T-helper 17 cell (primary cell): Measurements from ENCODE around the gene OSGIN1. TPM values are rescaled to one million over a fixed set of nuclear protein-coding genes. Genes with fewer than 3 reads are reported as not detected.

Experiments used
- ATAC-seq: fragments of 150-1000 bp; cut with Tn5 transposase; 2 replicates; pipeline ENCODE4 v1.10.0; 2021; ENCODE audit warnings: mild to moderate bottlenecking, moderate library complexity
- DNase-seq, 3 donors: peaks; one replicate each; pipeline versions ENCODE4 v3.0.0 to v3.0.0-alpha.2; 2020 to 2021
- H3K9me3 ChIP-seq: one replicate; pipeline ENCODE4 v1.7.0; 2013; ENCODE audit warnings: low read length, mild to moderate bottlenecking; ENCODE audit not compliant: control insufficient read depth, poor library complexity, severe bottlenecking
- H3K27ac Mint-ChIP-seq: one replicate; pipeline ENCODE4 v1.8.0; 2022; ENCODE audit warnings: mild to moderate bottlenecking, moderate library complexity, mixed read lengths
- H3K27me3 Mint-ChIP-seq: one replicate; pipeline ENCODE4 v1.8.0; 2022; ENCODE audit warnings: mixed read lengths
- H3K36me3 Mint-ChIP-seq: one replicate; pipeline ENCODE4 v1.8.0; 2022; ENCODE audit warnings: low read depth, mixed read lengths
- H3K4me1 Mint-ChIP-seq: one replicate; pipeline ENCODE4 v1.8.0; 2022; ENCODE audit warnings: mild to moderate bottlenecking, mixed read lengths
- H3K4me3 Mint-ChIP-seq: one replicate; pipeline ENCODE4 v1.8.0; 2022; ENCODE audit warnings: mild to moderate bottlenecking, moderate library complexity, mixed read lengths
- total RNA-seq, 4 donors: library from RNA in 2 of 4; stranded (reverse) in 2 of 4; gene quantifications; one replicate each; pipeline ENCODE4 v1.2.3 and lab custom pipeline; 2022 to 2026

The OSGIN1 gene
- total RNA-seq, 2 donors from 2014 or later: 1.1 to 1.4 TPM

- H3K9me3 ChIP-seq: no peaks in the 10 kb centered on the region
- DNase-seq (no peak), ATAC-seq (no peak)
- H3K27me3 Mint-ChIP-seq: no peaks in the 10 kb centered on the region
- H3K4me1 Mint-ChIP-seq: no peaks in the 10 kb centered on the region
- peaks cover 2% of the 10 kb centered on the region for H3K36me3 Mint-ChIP-seq
- H3K27ac Mint-ChIP-seq: no peak overlapping the region
- no peak overlapping the region for H3K4me3 Mint-ChIP-seq
Observed at GRCh38 chr16:83961591-83961990, 8.6 kb downstream of the OSGIN1 start.

GRCh38 chr16:83963277-83964119 is 10.5 kb downstream of the OSGIN1 start:
- Mint-ChIP-seq H3K4me1 (peaks cover 2% of the 10 kb centered on the region), H3K27ac (no peak overlapping the region), H3K27me3 (no peaks in the 10 kb centered on the region), H3K36me3 (peaks cover 4% of the 10 kb centered on the region), H3K4me3 (no peak overlapping the region)
- DNase-seq (no peak), ATAC-seq (no peak)
- no peaks in the 10 kb centered on the region for H3K9me3 ChIP-seq

GRCh38 chr16:83964684-83965443 is 11.8 kb downstream of the OSGIN1 start:
- DNase-seq (no peak), ATAC-seq (no peak)
- no peaks in the 10 kb centered on the region for H3K9me3 ChIP-seq
- H3K4me3 Mint-ChIP-seq: no peak overlapping the region
- H3K27me3 Mint-ChIP-seq: peaks cover 4% of the 10 kb centered on the region
- H3K4me1 Mint-ChIP-seq: peaks cover 2% of the 10 kb centered on the region
- peaks cover 6% of the 10 kb centered on the region for H3K36me3 Mint-ChIP-seq
- H3K27ac Mint-ChIP-seq: no peak overlapping the region

GRCh38 chr16:83965444-83966152 is 12.6 kb downstream of the OSGIN1 start:
- H3K9me3 ChIP-seq: no peaks in the 10 kb centered on the region
- Mint-ChIP-seq H3K27me3 (peaks cover 8% of the 10 kb centered on the region), H3K27ac (no peak overlapping the region), H3K4me1 (peaks cover 2% of the 10 kb centered on the region), H3K36me3 (peaks cover 6% of the 10 kb centered on the region), H3K4me3 (no peak overlapping the region)
- DNase-seq: no peak
- no peak for ATAC-seq

- no peaks in the 10 kb centered on the region for H3K9me3 ChIP-seq
- H3K4me3 Mint-ChIP-seq: no peak overlapping the region
- H3K27me3 Mint-ChIP-seq: peaks cover 8% of the 10 kb centered on the region
- peaks cover 6% of the 10 kb centered on the region for H3K36me3 Mint-ChIP-seq
- ATAC-seq (no peak), DNase-seq (no peak)
- H3K4me1 Mint-ChIP-seq: peaks cover 2% of the 10 kb centered on the region
- no peak overlapping the region for H3K27ac Mint-ChIP-seq
Observed at GRCh38 chr16:83966153-83966696, 13.2 kb downstream of the OSGIN1 start.

GRCh38 chr16:83967091-83967490 is 14.1 kb downstream of the OSGIN1 start:
- H3K36me3 Mint-ChIP-seq: peaks cover 6% of the 10 kb centered on the region
- H3K9me3 ChIP-seq: no peaks in the 10 kb centered on the region
- H3K27ac Mint-ChIP-seq: no peak overlapping the region
- no peak for DNase-seq
- H3K4me3 Mint-ChIP-seq: no peak overlapping the region
- H3K27me3 Mint-ChIP-seq: peaks cover 8% of the 10 kb centered on the region
- peaks cover 2% of the 10 kb centered on the region for H3K4me1 Mint-ChIP-seq
- no peak for ATAC-seq

GRCh38 chr16:83967838-83968305 is 14.8 kb downstream of the OSGIN1 start, which contains the start of gene NECAB2:
Gene NECAB2, plus strand, starts transcription at chr16:83968244. Its CDS starts 405 bp downstream, at chr16:83968649.
- peaks cover 6% of the 10 kb centered on the region for H3K36me3 Mint-ChIP-seq
- no peaks in the 10 kb centered on the region for H3K9me3 ChIP-seq
- peaks cover 9% of the 10 kb centered on the region for H3K27me3 Mint-ChIP-seq
- no peak for ATAC-seq
- no peak within 1 kb of the TSS for H3K27ac Mint-ChIP-seq
- H3K4me1 Mint-ChIP-seq: peaks cover 2% of the 10 kb centered on the region
- no peak for DNase-seq
- peak within 1 kb of the TSS; percentile 66 for H3K4me3 Mint-ChIP-seq

GRCh38 chr16:83968306-83968851 is 15.3 kb downstream of the OSGIN1 start:
- Mint-ChIP-seq H3K27me3 (peaks cover 13% of the 10 kb centered on the region), H3K4me1 (peaks cover 2% of the 10 kb centered on the region), H3K27ac (no peak overlapping the region), H3K4me3 (no peak overlapping the region), H3K36me3 (peaks cover 6% of the 10 kb centered on the region)
- ATAC-seq (no peak), DNase-seq (no peak)
- no peaks in the 10 kb centered on the region for H3K9me3 ChIP-seq

- H3K4me1 Mint-ChIP-seq: peaks cover 2% of the 10 kb centered on the region
- H3K27ac Mint-ChIP-seq: no peak overlapping the region
- no peak for ATAC-seq
- peaks cover 6% of the 10 kb centered on the region for H3K36me3 Mint-ChIP-seq
- no peak for DNase-seq
- H3K27me3 Mint-ChIP-seq: peaks cover 13% of the 10 kb centered on the region
- peak overlapping the region; percentile 57 for H3K4me3 Mint-ChIP-seq
- H3K9me3 ChIP-seq: no peaks in the 10 kb centered on the region
Observed at GRCh38 chr16:83968891-83969649, 16.0 kb downstream of the OSGIN1 start.

- Mint-ChIP-seq H3K4me3 (peak overlapping the region; percentile 59), H3K27ac (no peak overlapping the region), H3K36me3 (peaks cover 6% of the 10 kb centered on the region), H3K4me1 (peaks cover 2% of the 10 kb centered on the region), H3K27me3 (peaks cover 19% of the 10 kb centered on the region)
- DNase-seq (no peak), ATAC-seq (no peak)
- H3K9me3 ChIP-seq: no peaks in the 10 kb centered on the region
Observed at GRCh38 chr16:83969771-83970429, 16.9 kb downstream of the OSGIN1 start.

- H3K36me3 Mint-ChIP-seq: peaks cover 6% of the 10 kb centered on the region
- DNase-seq: no peak
- peaks cover 25% of the 10 kb centered on the region for H3K27me3 Mint-ChIP-seq
- no peaks in the 10 kb centered on the region for H3K9me3 ChIP-seq
- peaks cover 2% of the 10 kb centered on the region for H3K4me1 Mint-ChIP-seq
- H3K27ac Mint-ChIP-seq: no peak overlapping the region
- ATAC-seq: no peak
- peak overlapping the region; percentile 36 for H3K4me3 Mint-ChIP-seq
Observed at GRCh38 chr16:83970430-83970815, 17.4 kb downstream of the OSGIN1 start.
